Stromal cell of bone marrow (primary cell): Measurements from ENCODE around the gene SAAL1.

Experiments
- DNase-seq: peaks from one replicate; pipeline ENCODE4 v3.0.0-alpha.2; 2012; ENCODE audit warnings: low read depth

The SAAL1 gene

GRCh38 chr11:18088366-18088765, 17.5 kb downstream of the SAAL1 start:
- no peak for DNase-seq

- no peak for DNase-seq
Measured at GRCh38 chr11:18081551-18081950, 24.3 kb downstream of the SAAL1 start.

- DNase-seq, result no peak
Measured at GRCh38 chr11:18080451-18080850, 25.4 kb downstream of the SAAL1 start.

- no peak for DNase-seq
Measured at GRCh38 chr11:18078909-18079308, 27.0 kb downstream of the SAAL1 start.

- no peak for DNase-seq
Measured at GRCh38 chr11:18075444-18075843, 30.4 kb downstream of the SAAL1 start.

GRCh38 chr11:18071098-18071705, 34.7 kb downstream of the SAAL1 start:
- DNase-seq, result no peak

- DNase-seq, result no peak
Measured at GRCh38 chr11:18067372-18067771, 38.5 kb downstream of the SAAL1 start.

- no peak for DNase-seq
Measured at GRCh38 chr11:18066626-18067025, 39.3 kb downstream of the SAAL1 start.

- DNase-seq, result no peak
Measured at GRCh38 chr11:18065572-18065971, 40.3 kb downstream of the SAAL1 start.

GRCh38 chr11:18064450-18065054, 41.3 kb downstream of the SAAL1 start:
- DNase-seq, result no peak

- no peak for DNase-seq
Measured at GRCh38 chr11:18063862-18064434, 41.9 kb downstream of the SAAL1 start.

GRCh38 chr11:18063125-18063524, 42.8 kb downstream of the SAAL1 start:
- DNase-seq, result no peak

- no peak for DNase-seq
Measured at GRCh38 chr11:18061351-18061750, 44.5 kb downstream of the SAAL1 start.

- no peak for DNase-seq
Measured at GRCh38 chr11:18056561-18057181, 49.2 kb downstream of the SAAL1 start.

GRCh38 chr11:18054511-18055103, 51.3 kb downstream of the SAAL1 start:
- no peak for DNase-seq

GRCh38 chr11:18050848-18051247, 55.0 kb downstream of the SAAL1 start:
- DNase-seq, result no peak

GRCh38 chr11:18046116-18046777, 59.6 kb downstream of the SAAL1 start, which contains the start of gene TPH1:
Gene TPH1, minus strand, starts transcription at chr11:18046269. Its CDS starts 5,507 bp downstream, at chr11:18040762.
- DNase-seq, result peak; percentile 3

- no peak for DNase-seq
Measured at GRCh38 chr11:18036456-18036855, 69.4 kb downstream of the SAAL1 start.
